D341Med (cell line): ENCODE data around the gene SLC8A1.

Experiments
- DNase-seq: peaks from one replicate; pipeline ENCODE4 v3.0.0; 2012; ENCODE audit warnings: low spot score

Gene SLC8A1

DNA sequence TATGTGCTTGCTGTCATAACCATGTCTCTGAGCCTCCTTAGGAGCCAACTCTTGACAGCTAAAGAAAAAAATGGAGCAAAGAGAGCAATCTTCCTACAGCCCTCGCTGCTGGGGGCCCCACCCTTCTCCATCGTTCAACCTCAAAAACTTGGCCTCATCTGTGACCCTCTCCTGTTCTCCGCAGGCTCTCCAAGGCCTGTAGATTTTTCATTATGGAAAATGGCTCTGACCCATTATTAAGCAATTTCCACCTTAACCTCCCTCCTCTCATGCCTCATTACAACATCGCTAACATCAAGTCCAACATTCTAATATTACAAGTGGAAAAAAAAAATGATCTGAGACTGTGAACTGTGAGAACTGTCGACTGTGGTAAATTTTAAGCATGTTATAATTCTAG lies 98.7 kb downstream of the SLC8A1 start:
- DNase-seq: no peak

DNA sequence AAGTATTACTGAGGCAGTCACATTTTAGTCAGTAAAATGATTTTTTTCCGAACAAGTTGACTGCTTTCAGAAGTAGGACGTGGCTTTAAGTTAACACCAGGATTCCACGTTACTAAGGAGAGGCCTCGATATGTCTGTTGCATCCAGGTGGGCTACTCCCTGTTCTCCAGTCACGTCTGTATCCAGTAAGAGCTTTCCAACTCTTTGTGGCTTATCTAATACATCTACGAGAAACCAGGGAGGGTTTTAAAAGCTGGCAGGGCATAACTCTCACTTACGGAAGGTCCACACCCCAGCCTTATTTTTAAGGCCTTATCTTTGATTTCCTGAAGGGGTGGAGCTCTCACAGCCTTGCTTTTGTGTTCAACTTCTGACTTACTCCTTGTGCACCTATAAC lies 99.2 kb downstream of the SLC8A1 start:
- DNase-seq: no peak

DNA sequence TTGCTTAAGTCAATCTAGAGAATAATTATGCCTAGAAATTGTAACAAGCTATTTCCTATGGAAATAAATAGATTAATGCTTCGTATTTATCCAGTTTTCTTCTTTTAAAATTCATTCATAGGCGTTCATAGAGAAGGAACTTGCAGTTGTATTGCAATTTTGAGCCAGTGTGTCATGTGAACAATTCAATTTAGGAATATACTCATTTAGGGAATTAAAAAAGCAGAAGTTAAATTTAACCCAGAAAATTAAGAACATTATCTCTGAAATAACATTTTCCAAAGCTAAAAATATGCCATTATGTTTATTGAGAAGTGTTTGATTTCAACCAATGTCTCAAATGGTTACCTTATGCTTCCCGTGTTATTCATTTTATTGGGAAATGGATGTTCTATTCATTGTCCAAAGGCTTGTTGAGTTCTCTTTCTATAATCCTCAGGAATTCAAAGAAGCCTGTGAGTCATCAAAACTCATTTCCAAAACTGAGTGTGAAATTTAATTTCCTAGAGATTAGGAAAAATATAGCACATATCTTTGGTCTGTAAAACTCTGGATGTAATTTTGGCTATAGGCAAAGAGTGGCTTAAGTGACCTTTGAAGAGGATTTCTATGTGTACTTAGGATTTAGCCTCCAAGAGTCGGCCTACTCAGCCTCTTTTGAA lies 99.7 kb downstream of the SLC8A1 start:
- no peak for DNase-seq

DNA sequence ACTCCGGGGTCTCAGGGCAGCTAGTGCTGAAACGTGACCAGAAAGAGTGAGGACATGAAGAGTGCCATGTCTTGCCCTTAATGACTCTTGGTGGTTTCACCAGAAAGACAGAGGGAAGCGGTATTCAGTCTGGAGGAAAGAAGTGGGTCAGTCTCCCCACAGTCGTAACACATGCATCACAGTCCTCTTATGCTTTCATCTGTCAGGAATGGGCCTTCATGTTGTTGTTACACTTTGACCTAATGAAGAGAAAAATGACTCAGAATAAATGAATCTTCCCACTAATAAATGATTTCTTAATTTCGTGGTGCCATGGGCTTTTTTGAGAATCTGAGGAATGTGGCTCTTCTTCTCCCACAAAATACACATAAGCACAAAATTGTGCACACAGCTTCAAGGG lies 103.2 kb downstream of the SLC8A1 start:
- no peak for DNase-seq

DNA sequence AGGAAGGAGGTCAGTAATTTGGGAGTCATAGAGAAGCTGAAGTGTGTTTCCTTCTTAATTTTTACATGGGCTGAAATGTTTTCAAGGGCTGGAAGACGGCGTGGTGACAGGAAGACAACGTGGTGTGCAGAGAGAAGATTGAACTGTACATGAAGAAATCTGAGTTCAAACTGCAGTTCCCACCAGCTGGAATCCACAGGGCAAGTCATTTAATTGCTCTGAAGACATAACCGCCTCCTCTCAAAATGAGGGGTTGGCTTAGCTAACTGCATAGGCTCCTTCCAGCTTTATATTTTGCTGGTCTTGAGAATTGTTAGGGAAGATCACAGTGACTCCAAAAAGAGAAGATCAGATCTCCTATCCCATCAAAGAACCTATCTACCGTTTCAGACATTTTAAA lies 103.9 kb downstream of the SLC8A1 start:
- no peak for DNase-seq

DNA sequence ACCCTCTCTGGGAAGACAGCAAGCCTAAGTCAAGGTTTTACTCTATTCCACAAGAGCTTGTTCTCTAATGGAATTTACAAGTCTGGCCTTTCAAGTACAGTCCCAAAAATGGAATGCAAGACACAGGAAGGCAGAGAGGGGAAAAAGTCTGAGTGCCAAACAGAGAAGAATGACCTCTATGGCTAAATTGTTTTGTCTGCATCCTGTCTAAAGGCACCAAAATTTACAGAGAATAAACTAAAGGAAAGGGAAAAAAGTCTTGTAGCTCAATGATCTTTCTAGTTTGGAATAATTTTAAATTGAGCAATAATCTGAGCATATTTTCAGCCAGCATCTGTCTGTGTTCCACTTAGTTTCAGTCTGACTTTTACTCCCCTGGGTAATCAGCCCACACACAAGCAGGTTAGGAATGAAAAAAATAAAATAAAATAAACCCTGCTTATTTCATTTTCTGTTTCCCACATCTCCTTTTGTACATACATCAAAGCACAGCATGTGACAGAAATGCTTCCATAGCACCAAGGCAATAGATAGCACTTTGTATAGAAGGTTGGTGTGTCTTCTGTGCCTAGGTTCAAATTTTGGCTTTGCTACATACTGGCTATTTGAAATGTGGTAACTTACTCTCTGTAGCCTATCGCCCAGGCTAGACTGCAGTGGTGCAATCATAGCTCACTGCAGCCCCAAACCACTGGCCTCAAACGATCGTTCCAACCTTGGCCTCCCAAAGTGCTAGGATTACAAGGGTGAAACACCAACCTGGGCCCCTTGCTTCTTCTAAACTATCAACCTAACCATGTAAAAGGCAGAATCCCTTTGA lies 105.1 kb downstream of the SLC8A1 start:
- DNase-seq: no peak

DNA sequence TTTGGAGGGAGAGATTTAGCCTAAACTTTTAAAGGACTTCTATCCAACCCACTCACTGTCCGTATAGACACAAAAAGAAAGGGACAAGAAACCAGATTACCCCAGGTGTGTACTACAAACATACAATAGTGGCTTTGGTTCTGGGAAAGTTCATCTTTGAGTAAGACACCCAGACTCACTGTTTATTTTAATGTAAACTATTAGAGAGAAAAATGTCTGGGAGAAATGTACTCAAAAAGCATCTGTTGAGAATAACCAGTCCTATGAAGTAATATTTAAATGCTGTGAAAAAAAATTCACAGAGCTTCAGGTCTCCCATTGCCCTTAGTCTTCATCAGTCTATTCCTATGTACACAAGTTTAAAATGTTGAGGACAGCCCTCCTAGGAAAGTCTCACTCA lies 107.5 kb downstream of the SLC8A1 start:
- DNase-seq: no peak

DNA sequence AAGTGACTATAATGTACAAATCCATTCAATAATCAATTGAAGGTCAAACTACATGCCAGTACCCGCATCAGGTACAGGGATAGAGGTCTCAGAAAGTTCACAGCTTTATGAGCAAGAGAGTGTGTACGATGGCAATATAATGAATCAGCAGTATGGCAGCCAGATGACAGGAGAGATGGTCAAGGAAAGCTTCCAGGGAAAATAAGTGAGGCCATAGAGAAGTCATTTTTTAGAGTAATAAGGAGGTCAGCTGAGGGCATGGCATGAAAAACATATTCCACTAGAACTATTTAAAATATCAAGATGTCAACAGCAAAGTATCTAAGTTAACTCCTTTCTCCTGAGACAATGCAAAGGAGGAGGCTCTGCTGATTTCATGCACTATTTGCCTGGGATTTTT lies 108.0 kb downstream of the SLC8A1 start:
- no peak for DNase-seq

DNA sequence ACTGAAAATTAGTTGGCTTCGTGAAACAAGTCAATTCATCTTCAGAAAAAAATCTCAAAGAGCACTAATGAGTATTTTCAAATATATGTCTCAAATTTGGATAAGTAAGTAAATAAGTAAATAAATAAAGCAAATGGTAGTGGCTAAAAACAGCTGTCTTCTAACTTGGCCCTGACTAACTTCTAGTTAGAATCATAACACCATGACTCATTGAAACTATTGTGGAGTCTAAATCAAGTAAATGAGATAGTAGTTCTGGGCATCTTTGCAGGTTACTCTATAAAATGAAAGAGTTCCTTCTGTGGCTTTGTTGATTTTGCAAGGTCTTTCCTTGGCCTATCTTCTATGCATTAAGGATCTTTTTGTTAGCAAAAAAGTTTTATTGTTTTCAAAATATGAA lies 110.7 kb downstream of the SLC8A1 start:
- DNase-seq: no peak

DNA sequence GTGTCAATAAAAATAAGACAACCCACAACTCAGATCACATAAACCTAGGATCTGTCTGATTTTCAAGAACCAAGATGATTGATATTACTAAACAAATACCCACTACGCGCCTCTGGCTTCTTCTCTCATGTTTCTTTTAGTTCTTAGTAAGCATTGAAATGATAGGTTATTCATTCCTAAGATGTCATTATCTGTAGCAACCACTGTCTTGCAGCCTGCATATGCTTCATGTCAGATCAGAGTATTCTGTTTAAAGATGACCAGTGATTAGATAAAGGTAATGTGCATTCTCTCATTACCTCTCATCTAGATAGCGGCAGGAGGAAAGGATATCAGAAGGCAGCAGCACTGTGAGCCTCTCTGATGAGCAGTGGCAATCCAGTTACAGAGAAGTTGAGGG lies 112.9 kb downstream of the SLC8A1 start:
- no peak for DNase-seq

DNA sequence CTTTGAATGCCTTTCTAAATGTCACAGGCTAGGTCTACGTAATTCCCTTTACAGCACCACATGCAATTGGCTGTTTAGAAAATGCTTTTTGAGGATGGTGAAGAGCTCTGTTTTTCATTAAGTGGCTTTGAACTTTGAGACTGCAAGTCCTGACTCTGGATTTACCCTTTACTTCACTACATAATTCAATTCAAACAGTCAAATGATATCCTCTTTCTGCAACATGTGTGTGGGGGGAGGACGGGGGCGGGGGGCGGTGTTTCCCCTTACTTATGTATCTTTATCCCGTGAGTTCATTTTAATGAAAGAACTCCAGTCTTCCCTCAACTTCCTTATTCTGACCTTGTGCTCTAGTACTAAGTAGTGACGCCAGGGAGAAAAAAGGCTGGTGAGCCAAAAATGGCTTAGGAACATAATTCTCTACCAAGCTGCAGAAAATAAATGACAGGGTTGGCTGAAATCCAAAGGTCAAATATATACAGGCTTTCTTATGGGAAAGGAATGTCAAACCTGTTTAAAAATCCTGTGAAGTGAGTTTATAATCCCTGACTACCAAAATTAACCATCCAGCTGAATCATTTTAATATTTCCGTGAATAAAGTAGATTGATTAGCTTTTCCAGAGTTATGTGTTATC lies 119.6 kb downstream of the SLC8A1 start:
- peak; percentile 23 for DNase-seq

DNA sequence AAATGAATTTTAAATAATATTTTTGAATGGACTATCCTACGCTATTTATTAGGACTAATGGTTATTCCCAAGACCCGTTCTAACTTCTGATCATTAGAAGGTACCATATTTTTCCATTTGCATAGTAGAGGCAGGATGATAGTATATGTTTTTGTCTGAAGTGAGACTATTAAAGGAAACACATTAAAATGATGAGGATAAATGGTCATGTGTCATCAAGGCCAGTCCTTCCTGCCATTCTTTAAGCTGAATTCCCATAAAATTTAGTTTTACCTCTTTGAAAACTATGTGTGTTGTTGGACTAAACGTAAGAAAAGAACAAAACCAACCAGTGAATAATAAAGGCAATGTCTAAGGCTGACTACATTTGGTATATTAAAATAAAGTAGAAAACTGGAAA lies 121.8 kb downstream of the SLC8A1 start:
- no peak for DNase-seq

DNA sequence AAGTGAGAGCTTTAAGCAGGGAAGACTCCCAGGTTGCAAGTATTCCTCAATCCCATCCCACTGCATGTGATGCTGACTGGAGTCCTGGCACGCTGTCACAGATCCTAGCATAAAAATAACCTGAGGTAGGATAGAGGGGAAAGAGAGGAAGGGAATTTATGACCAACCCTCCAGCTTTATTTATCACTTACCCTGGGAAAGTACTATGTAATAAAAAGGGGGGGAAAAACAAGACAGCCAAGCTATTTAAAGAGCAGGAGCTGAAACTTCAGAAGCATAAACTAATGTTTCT lies 122.2 kb downstream of the SLC8A1 start:
- DNase-seq: no peak

DNA sequence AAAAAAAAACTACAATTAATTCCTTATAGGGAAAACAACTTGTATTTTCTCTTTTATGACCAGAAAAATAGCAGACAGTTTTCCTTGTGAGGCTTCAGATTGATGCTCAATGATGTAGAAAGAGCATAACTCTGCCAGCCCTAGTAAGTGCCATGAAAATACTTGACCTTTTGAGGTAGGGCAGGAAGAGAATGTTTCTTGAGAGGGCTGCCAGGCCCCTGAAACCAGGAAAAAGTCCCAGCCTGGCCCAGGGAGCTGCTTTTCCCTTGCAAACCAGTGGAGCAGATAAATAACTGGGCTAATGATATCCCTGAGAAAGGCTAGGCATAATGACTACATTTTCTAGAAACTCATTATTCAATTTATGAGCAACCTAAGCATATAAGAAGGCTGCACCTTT lies 126.8 kb downstream of the SLC8A1 start:
- DNase-seq: no peak

DNA sequence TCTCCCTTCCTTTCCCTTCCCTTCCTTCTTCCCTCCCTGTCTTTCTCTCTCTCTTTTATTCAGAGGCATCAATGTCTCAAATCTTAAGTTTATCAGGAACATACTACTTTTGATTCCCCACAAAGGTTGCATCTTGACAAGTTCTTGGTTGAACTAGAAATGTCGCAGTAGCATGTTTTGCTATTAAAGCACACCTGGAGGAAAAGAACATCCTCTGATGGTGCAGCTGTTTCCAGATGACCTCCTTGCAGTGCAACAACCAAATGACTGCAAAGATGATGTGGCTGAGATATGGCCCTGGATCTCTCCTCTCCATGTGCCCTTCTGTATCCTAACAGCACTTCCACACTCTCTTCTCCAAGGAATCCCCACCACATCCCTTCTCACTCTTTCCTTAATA lies 127.2 kb downstream of the SLC8A1 start:
- no peak for DNase-seq

DNA sequence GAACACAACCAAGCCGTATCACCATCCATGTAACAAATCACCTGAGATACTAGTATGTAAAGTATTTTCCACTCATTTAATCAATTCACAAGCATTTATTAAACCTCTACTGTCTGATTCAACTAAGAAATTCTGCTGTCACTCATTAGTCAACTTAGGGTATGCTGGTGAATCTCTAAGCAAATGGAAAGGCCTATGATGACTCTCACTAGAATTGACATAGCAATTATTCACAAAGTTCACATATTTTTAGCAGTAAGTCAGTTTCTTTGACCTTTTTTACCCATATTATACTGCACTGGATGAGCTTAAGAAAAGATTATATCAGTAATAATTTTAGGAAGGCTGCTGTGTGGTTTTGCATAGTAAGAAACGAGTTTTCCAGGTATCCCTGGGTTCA lies 130.1 kb downstream of the SLC8A1 start:
- DNase-seq: no peak

DNA sequence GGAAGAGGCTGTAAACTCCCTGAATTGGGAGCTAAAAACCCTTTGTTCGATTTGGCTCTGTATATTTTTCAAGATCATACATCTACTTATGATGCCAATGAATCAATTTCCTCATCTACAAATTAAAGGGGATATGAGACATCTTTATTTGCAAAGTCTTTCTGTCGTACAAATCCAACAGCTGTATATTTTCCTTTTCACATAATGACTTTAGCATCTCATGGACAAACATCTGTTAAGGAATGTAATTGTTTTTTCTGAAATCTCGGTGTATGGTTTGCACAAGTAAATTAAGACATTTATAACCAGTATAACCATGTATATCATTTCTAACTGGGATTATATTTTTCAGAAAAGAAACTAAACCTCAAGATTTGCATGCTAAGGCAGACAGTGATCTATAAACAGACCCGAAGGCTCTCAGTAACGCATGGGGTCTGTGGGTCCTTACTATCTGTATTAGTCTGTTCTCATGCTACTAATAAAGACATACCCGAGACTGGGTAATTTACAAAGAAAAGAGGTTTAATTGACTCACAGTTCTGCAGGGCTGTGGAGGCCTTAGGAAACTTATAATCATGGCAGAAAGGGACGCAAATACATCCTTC lies 130.8 kb downstream of the SLC8A1 start:
- no peak for DNase-seq

DNA sequence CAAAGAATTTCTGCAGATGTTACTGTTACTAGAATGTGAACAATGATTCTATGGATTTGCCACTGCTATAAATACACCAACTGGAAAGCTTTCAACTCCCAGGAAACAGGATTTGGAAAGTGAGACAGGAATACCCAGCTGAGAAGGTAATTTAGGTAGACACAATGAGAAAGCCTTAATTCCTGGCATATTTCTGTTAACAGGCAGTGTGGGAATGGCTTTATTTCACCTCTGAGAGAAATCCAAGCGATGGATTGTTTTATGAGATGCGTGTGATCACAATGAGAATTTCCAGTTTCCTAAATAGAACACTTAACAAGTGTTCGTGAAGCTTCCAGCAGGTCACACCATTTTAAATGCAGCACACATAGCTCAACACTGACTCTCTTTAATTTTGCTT lies 133.0 kb downstream of the SLC8A1 start:
- DNase-seq: no peak

DNA sequence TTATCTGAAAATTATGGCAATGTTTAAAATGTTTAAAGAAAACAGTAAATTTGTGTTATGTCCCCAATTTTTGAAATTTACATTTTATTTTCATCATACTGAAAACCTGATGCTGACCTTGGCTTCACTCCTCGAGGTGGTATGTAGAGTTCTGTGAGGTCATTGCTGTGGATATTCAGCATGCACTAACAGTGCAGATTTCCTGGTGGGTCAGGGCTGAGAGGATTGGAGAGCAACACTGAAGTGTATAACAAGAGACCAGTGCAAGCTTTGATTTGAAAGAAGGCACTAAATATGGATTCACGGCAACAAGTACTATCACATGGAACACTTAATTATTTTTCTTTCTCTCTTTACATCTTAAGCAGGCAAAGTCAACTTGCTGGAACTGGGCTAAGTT lies 134.1 kb downstream of the SLC8A1 start:
- DNase-seq: no peak

DNA sequence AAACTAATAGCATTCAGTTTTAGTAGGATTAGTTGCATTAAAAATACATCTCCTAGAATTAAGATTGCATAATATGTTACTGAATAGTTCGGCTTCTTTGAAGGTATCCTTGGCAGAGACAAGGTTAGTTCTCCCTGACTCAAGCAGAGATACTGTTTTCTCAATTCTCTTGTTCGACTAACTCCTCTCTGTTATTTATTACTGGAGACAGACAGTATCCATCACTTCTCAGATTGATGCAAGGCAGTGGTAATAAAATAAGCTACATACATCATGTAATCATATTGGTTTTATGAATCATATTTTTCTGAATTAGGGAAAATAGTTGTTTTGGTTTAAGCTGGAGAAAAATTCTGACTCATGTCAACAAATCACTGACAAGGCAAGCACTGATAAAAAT lies 134.8 kb downstream of the SLC8A1 start:
- DNase-seq: no peak

DNA sequence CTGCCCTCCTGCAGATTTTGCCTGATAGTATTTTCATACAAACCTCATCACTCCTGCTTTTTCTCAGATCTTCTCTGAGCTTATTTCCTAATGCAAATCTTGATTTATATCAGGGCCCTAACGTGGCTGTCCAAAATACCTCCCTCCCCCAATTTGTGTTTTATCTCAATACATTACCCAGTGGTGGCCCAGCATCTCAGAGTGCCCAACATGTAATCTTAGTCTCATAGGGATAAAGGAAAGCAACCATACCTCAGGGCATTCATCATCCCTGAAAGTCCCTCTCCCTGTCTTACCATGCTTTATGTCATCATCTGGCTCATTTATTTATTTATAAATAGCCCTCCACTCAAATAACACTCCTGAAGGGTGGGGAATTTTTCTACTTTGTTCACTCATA lies 135.3 kb downstream of the SLC8A1 start:
- no peak for DNase-seq

DNA sequence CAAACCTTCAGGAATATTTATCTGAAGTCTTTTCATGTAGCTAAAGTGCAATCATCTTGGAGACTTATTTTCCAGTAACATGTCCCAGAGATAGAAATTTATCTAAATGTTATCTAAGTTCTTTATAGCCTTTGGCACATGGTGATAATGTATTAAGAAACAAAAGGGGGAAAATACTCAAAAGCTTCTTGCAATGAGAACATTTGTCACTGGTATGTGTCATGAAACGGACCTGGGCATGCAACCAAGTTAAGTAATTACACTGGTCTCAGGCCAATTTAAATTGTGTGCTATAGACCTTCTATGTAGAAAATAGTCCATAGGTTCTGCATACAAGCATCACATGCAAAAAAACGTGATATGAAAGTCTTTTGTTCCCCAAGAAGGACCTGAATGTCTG lies 136.2 kb downstream of the SLC8A1 start:
- no peak for DNase-seq

DNA sequence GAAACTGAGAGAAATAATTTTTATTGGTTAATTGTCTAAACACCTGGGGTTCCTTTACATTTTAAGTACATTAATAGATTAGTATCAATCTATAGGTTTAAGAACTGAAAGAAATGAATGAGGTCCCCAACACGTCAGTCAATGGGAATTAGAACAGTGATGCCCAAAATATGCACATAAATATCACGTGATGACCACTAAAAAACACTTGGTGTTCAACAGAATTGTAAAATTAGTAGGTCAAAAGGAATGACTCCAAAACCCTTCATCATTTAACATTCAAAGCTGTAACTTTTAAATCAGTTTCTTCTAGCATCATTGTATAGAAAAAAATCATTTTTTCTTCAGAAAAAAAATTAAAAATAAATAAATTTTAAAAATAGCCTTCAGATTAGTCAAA lies 140.9 kb downstream of the SLC8A1 start:
- DNase-seq: no peak
